ENCODE measurements around the gene SLC35F4. TPM values are rescaled to one million over a fixed set of nuclear protein-coding genes. Genes with fewer than 3 reads are reported as not detected.

SLC35F4 gene
- total RNA-seq, 1 experiment from 2014 or later: not detected

- H3K36me3 ChIP-seq (ENCODE audit: control insufficient read depth in 1 of 2, insufficient read depth in 2 of 2, low read length in 2 of 2): no peaks in the 10 kb centered on the region
- intact Hi-C loops (cut with micrococcal nuclease): no loop called here
- H3K9me2 ChIP-seq (ENCODE audit: insufficient read depth): no peaks in the 10 kb centered on the region
- no TSS peak for BruUV-seq (replicated peaks)
- no peak for TF ChIP-seq TCF7L2 (IDR thresholded peaks at IDR 0.05; ENCODE audit: borderline replicate concordance, extremely low read depth, insufficient read depth, insufficient read length)
- no peak for TF ChIP-seq YY1 (IDR thresholded peaks at IDR 0.05; ENCODE audit: extremely low read depth, insufficient replicate concordance, low read depth, low read length)
- TF ChIP-seq CBX3 (IDR thresholded peaks at IDR 0.05; ENCODE audit: low read depth): no peak
- TF ChIP-seq REST (IDR thresholded peaks at IDR 0.05; ENCODE audit: low read depth): no peak
- no peak for TF ChIP-seq EZH2 (IDR thresholded peaks at IDR 0.05)
- TF ChIP-seq SIN3A (IDR thresholded peaks at IDR 0.05; ENCODE audit: low read depth): no peak
- TF ChIP-seq JUND (IDR thresholded peaks at IDR 0.05): no peak
- no peak for TF ChIP-seq SP1 (IDR thresholded peaks at IDR 0.05; ENCODE audit: low read depth)
- no peak overlapping the region for H3K4me2 ChIP-seq (ENCODE audit: low read length)
- H3K4me3 ChIP-seq (replicated peaks in 1 of 2; ENCODE audit: low read depth in 1 of 2, low read length in 2 of 2): no peak overlapping the region
- ChIA-PET CTCF (no interaction called here), RAD21 (ENCODE audit: low non-redundant PET in 1 of 2, low total read pairs in 2 of 2, uncharacterized antibody in 2 of 2, unreplicated experiment in 2 of 2) (no interaction called here), POLR2A (no interaction called here)
- H2AFZ ChIP-seq (ENCODE audit: low read depth, low read length, poor library complexity, severe bottlenecking): no peak overlapping the region
- ATAC-seq (no peak), DNase-seq (ENCODE audit: low read depth, low spot score) (no peak)
- H3K27ac ChIP-seq (ENCODE audit: low read depth, low read length): no peak overlapping the region
- no peaks in the 10 kb centered on the region for H3K4me1 ChIP-seq (ENCODE audit: control insufficient read depth in 1 of 2, insufficient read depth in 2 of 2, low read length in 2 of 2)
- no peak overlapping the region for H3K9ac ChIP-seq (ENCODE audit: low read length)
- H4K20me1 ChIP-seq (ENCODE audit: insufficient read depth): no peaks in the 10 kb centered on the region
- H3K79me2 ChIP-seq (ENCODE audit: insufficient read depth, low read length): no peaks in the 10 kb centered on the region
- no peaks in the 10 kb centered on the region for H3K9me3 ChIP-seq (ENCODE audit: control insufficient read depth in 1 of 2, insufficient read depth in 1 of 2, low read depth in 1 of 2, low read length in 2 of 2)
- H3K27me3 ChIP-seq (ENCODE audit: insufficient read depth, low read length): no peaks in the 10 kb centered on the region
Measured at GRCh38 chr14:57712698-57713097, 153.2 kb downstream of the SLC35F4 start.
